SIG-M5 (cell line): ENCODE data around the gene ST6GAL1.
"Not testable (repeated sequence)": the region's sequence is repeated elsewhere in the genome, so short reads cannot be mapped to it uniquely, and the experiment has no call there.

Source experiments
- DNase-seq: peaks from one replicate; lab custom pipeline; 2025; lab: John Stamatoyannopoulos, UW

Gene ST6GAL1

DNA sequence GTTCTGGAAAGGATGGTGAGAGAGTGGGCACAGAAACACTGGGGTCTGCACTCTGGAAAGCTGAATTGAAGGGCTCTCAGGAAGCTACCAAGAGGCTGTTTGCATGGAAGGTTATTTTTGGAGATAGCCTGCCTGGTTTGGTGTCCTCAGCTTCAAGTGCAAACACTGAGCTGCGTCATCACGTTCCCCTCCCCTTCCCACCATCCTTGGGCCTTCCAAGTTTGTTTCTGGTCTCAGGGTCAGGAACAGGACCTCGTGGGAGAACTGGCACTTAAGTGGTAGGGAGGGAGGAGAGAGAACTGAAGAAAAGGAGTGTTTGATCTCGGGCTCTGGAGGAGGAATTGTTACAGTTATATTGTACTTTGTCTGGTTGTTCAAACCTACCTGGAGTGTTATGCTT, 10.6 kb downstream of the ST6GAL1 start:
- no peak for DNase-seq

GRCh38 chr3:186942168-186942567, 11.8 kb downstream of the ST6GAL1 start:
- DNase-seq, result no peak

- no peak for DNase-seq
Measured at GRCh38 chr3:186945255-186945823, 15.0 kb downstream of the ST6GAL1 start.

- no peak for DNase-seq
Measured at GRCh38 chr3:186946756-186947375, 16.5 kb downstream of the ST6GAL1 start.

DNA sequence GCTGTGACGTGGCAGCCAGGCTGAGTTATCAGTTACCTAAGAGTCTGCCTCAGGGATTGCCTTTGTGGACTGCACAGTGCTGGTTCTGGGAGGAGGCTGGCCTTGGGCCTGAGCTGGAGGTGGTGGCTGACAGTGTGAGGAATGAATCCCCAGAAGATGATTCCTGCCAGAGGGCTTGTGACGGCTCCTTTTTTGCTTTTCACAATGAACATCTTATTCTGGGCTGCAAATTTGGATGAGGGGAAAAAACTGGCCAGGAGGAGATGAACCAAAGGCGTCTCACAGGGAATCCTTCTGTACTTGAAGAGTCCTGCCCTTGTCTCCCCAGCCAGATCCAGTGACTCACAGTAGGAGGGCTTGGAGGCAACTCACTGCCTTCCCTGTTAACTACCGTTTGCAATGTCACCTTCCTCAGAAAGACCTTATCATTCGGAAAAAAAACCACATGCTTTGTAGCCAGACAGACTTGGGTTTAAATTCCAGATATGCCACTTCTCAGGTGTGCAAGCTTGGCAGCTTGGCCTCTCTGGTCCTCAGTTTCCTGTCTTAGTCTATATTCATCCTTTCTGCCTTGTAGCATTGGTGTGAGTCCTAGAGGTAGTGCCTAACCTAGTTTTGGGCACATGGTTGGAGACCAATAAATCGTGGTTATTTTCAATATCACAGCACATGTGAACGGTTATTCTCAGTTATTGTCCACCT, 19.1 kb downstream of the ST6GAL1 start:
- DNase-seq, result no peak

DNA sequence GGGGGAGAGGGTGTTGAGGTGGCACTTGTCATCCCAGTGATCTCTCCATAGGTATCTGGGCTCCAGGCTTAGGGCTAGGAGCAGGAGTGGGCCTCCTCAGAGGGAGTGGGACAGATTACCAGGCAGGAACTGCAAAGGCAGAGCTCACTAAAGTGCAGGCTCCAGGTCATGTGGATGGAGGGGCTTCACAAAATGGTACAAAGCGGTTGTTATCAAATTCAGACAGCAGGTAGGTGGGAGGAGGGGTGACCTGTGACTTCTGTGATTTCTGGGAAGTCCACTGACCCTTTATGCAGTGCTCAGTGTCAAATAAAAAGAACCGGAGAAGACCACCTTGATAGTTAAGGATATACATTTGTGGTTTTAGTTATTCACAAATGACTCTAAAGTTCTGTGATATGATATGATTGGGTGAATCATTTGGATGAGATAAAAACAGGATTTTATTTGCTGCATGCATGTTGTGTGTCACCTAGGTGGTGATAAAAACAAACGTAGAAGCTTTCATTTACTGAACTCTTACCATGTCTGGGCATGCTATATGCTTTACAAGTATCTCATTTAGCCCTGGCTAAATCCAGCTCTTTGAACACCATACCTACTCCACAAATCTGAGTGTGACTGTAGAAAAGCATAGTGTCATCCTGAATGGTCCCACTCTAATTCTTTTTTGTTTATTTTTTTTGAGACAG, 20.2 kb downstream of the ST6GAL1 start:
- DNase-seq, result no peak

GRCh38 chr3:186951640-186952552, 21.6 kb downstream of the ST6GAL1 start:
- no peak for DNase-seq

DNA sequence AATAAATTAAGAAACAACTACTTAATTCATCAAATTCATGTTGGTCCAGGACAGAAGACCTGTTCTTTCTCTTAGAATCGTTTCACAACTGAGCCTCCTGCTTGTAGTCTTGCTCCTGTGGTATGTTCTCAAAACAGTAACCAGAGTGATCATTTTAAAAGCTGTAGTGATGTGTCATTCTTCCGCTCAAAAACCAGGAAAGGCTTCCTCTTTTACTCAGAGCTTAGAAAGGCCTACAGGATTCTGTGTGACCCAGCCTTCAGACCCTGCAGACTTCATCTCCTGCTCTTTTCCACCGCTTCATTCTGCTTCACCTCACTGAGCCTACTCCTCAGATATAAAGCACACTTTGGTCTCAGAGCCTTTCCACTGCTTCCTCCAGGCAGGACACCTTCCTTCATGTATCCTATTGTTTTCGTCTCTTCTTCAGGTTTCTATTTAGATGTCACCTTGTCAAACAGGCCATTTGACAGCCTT, 22.7 kb downstream of the ST6GAL1 start:
- DNase-seq, result peak; percentile 67

- not testable (repeated sequence) for DNase-seq
Measured at GRCh38 chr3:186953992-186954699, 23.8 kb downstream of the ST6GAL1 start.

- no peak for DNase-seq
Measured at GRCh38 chr3:186955898-186956696, 25.8 kb downstream of the ST6GAL1 start.

DNA sequence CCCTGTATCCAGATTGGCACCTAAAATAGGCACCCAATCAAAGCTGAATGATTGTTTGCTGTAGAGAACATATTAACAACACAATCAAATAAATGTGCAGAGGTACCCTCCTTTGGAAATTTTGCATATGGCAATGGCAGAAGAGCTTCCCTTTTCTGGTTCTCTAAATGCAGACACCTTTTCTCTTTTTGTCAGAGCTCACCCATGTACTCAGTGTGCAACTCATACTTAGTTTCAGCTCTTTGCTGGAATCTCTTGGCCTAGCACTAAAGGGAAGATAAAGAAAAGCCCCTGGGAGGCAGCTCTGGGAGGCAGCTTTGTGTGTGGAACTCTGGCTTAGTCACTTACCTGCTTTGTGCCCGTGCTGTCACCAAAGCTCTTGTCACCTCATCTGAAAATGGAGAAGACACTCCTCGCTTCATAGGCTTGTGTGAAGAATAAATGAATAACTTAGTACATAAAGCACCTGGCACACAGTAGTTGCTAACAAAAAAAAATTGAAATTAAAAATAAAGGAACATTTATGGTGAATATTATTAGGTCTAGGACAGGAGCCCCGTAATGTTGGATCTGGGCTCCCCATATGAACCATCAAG, 28.8 kb downstream of the ST6GAL1 start:
- no peak for DNase-seq

DNA sequence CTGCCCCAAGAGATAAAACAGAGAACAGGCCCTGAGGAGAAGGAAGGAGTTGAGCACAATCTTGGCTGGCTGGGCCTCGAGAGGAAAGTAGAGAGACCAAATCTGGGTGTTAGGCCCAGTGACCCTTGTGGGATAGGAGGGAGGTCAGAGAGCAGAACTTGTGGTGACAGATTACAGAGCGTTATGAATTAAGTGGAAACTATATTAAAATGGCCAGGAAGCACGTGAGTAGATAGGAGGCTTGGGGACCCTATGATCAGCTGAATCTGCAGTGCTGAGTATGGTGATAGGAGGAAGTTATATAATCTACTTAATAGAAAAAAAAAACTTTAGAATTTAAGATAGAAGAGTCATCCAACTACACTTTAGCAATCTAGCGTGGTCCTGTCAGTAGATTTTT, 30.0 kb downstream of the ST6GAL1 start:
- no peak for DNase-seq

GRCh38 chr3:186962445-186962844, 32.1 kb downstream of the ST6GAL1 start:
- DNase-seq, result no peak

DNA sequence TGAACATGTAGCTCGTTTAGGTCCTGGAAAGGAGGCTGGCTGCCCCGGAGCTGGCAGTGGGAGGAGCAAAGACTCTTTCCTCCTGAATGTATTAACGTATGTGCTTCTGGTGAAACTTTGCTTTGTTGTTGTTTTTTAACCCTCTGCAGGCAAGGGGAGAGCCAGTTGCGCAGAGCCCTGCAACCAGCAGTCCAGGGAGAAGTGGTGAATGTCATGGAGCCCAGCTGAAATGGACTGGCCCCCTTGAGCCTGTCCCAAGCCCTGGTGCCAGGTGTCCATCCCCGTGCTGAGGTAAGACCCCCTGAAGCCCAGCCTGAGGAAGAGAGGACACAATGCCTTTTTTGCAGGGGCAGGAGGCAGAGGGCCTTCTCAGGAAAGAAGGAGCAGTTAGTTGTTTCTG, 33.3 kb downstream of the ST6GAL1 start:
- DNase-seq, result no peak

DNA sequence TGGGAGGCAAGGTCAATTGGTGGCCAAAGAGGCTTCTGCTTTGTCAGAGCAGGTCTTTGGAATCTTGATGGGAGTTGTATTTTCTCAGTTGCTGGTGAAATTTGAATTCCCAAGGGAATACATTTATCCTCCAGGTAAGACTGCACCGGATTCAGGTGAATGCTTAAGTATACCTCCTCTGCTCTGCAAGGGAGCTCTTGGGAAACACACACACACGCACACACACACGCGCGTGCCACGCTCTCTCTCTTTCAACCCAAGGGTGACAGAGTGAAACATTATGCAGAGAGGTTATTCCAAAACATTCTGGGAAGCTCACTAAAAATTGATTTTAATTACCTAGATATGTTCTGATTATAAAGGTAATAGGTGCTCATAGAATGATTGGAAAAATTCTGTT, 33.7 kb downstream of the ST6GAL1 start:
- DNase-seq, result no peak

DNA sequence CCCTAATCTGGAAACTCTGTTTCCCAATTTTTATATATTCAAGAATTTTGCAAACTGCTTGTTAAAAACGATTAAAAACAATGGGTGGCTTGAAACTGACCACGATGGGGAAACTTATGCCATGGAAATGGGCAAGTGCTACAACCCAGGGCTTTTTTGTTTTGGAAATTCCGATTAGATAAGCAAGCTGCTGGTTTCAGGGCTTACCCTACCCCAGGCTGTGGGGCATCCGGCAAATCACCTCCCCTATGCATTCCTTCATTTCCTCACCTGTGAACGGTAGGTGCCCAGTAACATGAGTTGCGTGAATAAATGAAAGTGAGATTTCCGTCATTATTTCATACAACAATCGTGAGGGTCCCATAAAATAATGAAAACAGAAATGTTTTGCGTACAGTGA, 34.3 kb downstream of the ST6GAL1 start:
- DNase-seq, result no peak

GRCh38 chr3:186965141-186965879, 35.0 kb downstream of the ST6GAL1 start:
- no peak for DNase-seq

GRCh38 chr3:186966406-186966805, 36.1 kb downstream of the ST6GAL1 start:
- DNase-seq, result no peak

DNA sequence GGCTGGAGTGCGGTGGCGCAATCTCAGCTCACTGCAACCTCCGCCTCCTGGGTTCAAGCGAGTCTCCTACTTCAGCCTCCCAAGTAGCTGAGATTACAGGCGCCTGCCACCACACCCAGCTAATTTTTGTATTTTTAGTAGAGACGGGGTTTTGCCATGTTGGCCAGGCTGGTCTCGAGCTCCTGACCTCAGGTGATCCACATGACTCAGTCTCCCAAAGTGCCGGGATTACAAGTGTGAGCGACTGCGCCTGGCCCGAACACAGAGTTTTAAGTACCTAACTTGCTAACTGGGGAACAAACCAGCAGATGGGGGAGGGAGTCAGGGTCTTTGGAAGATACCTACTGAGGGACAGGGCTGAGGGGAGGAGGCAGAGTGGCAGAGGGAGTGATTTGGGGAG, 36.9 kb downstream of the ST6GAL1 start:
- DNase-seq, result not testable (repeated sequence)
